Activated naive CD4-positive, alpha-beta T cell treated with anti-CD3 and anti-CD28 coated beads for 36 hours (primary cell): Measurements from ENCODE around the gene BANF1. TPM values are rescaled to one million over a fixed set of nuclear protein-coding genes. Genes with fewer than 3 reads are reported as not detected.

ENCODE experiments used
- CTCF ChIA-PET: fragments of 350-600 bp; sonication (Branson Sonifier 250); formaldehyde crosslinking; loops from one replicate; lab custom pipeline; 2021; ENCODE audit warnings: antibody characterized with exemption; lab: Charles Lee
- DNase-seq: peaks from one replicate; pipeline ENCODE4 v3.0.0-alpha.2; 2020
- H3K27ac Mint-ChIP-seq: one replicate; pipeline ENCODE4 v1.8.0; 2021; ENCODE audit warnings: mild to moderate bottlenecking, mixed read lengths
- H3K27me3 Mint-ChIP-seq: one replicate; pipeline ENCODE4 v1.8.0; 2021; ENCODE audit warnings: low read depth, mixed read lengths
- H3K36me3 Mint-ChIP-seq: one replicate; pipeline ENCODE4 v1.8.0; 2021; ENCODE audit warnings: low read depth, mixed read lengths
- H3K4me1 Mint-ChIP-seq: one replicate; pipeline ENCODE4 v1.8.0; 2021; ENCODE audit warnings: low read depth, mixed read lengths
- H3K4me3 Mint-ChIP-seq: one replicate; pipeline ENCODE4 v1.8.0; 2021; ENCODE audit warnings: mild to moderate bottlenecking, moderate library complexity, mixed read lengths
- H3K9me3 Mint-ChIP-seq: one replicate; pipeline ENCODE4 v1.8.0; 2021; ENCODE audit warnings: mixed read lengths
- intact Hi-C: fragments of 100-400 bp; cut with micrococcal nuclease; formaldehyde crosslinking; loops from one replicate; pipeline ENCODE4 v1.15.1; 2023
- total RNA-seq, 2 experiments: library from RNA; stranded (reverse); gene quantifications; one replicate each; pipeline ENCODE4 v1.2.3, GENCODE V29; 2021

The BANF1 gene
- total RNA-seq, 2 experiments from 2014 or later = 347 to 369 TPM

GRCh38 chr11:66032957-66033735 is 30.8 kb downstream of the BANF1 start:
- H3K4me1 Mint-ChIP-seq = no peaks in the 10 kb centered on the region
- H3K27ac Mint-ChIP-seq = no peak overlapping the region
- H3K36me3 Mint-ChIP-seq = no peaks in the 10 kb centered on the region
- H3K4me3 Mint-ChIP-seq = no peak overlapping the region
- intact Hi-C loops = no loop called here
- H3K9me3 Mint-ChIP-seq = peaks cover 2% of the 10 kb centered on the region
- no peak for DNase-seq
- CTCF ChIA-PET = interaction anchor here (0.6 to 1.3 kb wide), 2 partner anchors 11 to 12 kb away, joined by 3 read pairs; no protein-coding TSS in a partner anchor
- peaks cover 3% of the 10 kb centered on the region for H3K27me3 Mint-ChIP-seq

GRCh38 chr11:66035653-66036333 is 33.5 kb downstream of the BANF1 start:
- no peak for DNase-seq
- Mint-ChIP-seq H3K4me3 (no peak overlapping the region), H3K9me3 (peaks cover 2% of the 10 kb centered on the region), H3K27me3 (peaks cover 3% of the 10 kb centered on the region), H3K36me3 (no peaks in the 10 kb centered on the region), H3K27ac (no peak overlapping the region), H3K4me1 (no peaks in the 10 kb centered on the region)
- CTCF ChIA-PET = interaction anchor here (2.4 to 3.1 kb wide), 2 partner anchors 9 to 13 kb away, joined by 10 to 18 read pairs; no protein-coding TSS in a partner anchor
- intact Hi-C loops = no loop called here

- Mint-ChIP-seq H3K36me3 (no peaks in the 10 kb centered on the region), H3K9me3 (peaks cover 2% of the 10 kb centered on the region), H3K4me1 (no peaks in the 10 kb centered on the region), H3K27me3 (peaks cover 3% of the 10 kb centered on the region), H3K27ac (no peak overlapping the region), H3K4me3 (no peak overlapping the region)
- intact Hi-C loops = no loop called here
- DNase-seq = no peak
- CTCF ChIA-PET = interaction anchor here (2.4 to 3.1 kb wide), 2 partner anchors 9 to 14 kb away, joined by 10 to 18 read pairs; no protein-coding TSS in a partner anchor
These were observed 34.0 kb downstream of the BANF1 start for GRCh38 chr11:66036334-66036710.

- H3K9me3 Mint-ChIP-seq = peaks cover 2% of the 10 kb centered on the region
- intact Hi-C loops = no loop called here
- CTCF ChIA-PET = interaction anchor here (2.4 to 3.1 kb wide), 2 partner anchors 8 to 15 kb away, joined by 10 to 18 read pairs; no protein-coding TSS in a partner anchor
- no peaks in the 10 kb centered on the region for H3K36me3 Mint-ChIP-seq
- H3K4me3 Mint-ChIP-seq = no peak overlapping the region
- H3K27ac Mint-ChIP-seq = no peak overlapping the region
- no peak for DNase-seq
- no peaks in the 10 kb centered on the region for H3K4me1 Mint-ChIP-seq
- H3K27me3 Mint-ChIP-seq = peaks cover 3% of the 10 kb centered on the region
These were observed 35.0 kb downstream of the BANF1 start for GRCh38 chr11:66037327-66037726.

- CTCF ChIA-PET = interaction anchor here (0.6 to 1.0 kb wide), 2 partner anchors 11 to 140 kb away, joined by 3 read pairs; no protein-coding TSS in a partner anchor
- H3K27ac Mint-ChIP-seq = no peak overlapping the region
These were observed 37.5 kb downstream of the BANF1 start for GRCh38 chr11:66039765-66040164.

GRCh38 chr11:66042227-66042995 is 40.1 kb downstream of the BANF1 start:
- Mint-ChIP-seq H3K27ac (no peak overlapping the region), H3K4me3 (no peak overlapping the region), H3K36me3 (no peaks in the 10 kb centered on the region), H3K27me3 (no peaks in the 10 kb centered on the region), H3K9me3 (no peaks in the 10 kb centered on the region), H3K4me1 (peaks cover 12% of the 10 kb centered on the region)
- CTCF ChIA-PET = interaction anchor here (1.2 kb wide), 1 partner anchor 10 kb away, joined by 5 read pairs; the partner anchor contains the start of gene SF3B2
- intact Hi-C loops = no loop called here
- DNase-seq = no peak

More at GRCh38 chr11:66039765-66040164, 37.5 kb downstream of the BANF1 start:
- intact Hi-C loops = no loop called here
- H3K4me1 Mint-ChIP-seq = peaks cover 2% of the 10 kb centered on the region
- no peaks in the 10 kb centered on the region for H3K36me3 Mint-ChIP-seq
- H3K27me3 Mint-ChIP-seq = peaks cover under 1% of the 10 kb centered on the region
- no peak for DNase-seq
- H3K9me3 Mint-ChIP-seq = peaks cover 2% of the 10 kb centered on the region
- H3K4me3 Mint-ChIP-seq = no peak overlapping the region

GRCh38 chr11:66042996-66043906 is 40.9 kb downstream of the BANF1 start:
- Mint-ChIP-seq H3K36me3 (no peaks in the 10 kb centered on the region), H3K9me3 (no peaks in the 10 kb centered on the region), H3K4me3 (no peak overlapping the region), H3K27me3 (peaks cover 2% of the 10 kb centered on the region), H3K27ac (no peak overlapping the region), H3K4me1 (peaks cover 12% of the 10 kb centered on the region)
- CTCF ChIA-PET = interaction anchor here (0.6 to 5.3 kb wide), 7 partner anchors 7 to 154 kb away, joined by 3 to 37 read pairs (median 12); partner anchors contain the start of genes CCDC85B, FIBP and SF3B2
- no peak for DNase-seq
- intact Hi-C loops = no loop called here

GRCh38 chr11:66044757-66045156 is 42.5 kb downstream of the BANF1 start:
- peak overlapping the region; percentile 8 for H3K4me3 Mint-ChIP-seq
- H3K9me3 Mint-ChIP-seq = no peaks in the 10 kb centered on the region
- peak; percentile 27 for DNase-seq
- intact Hi-C loops = no loop called here
- CTCF ChIA-PET = interaction anchor here (0.6 to 5.3 kb wide), 27 partner anchors 8 to 275 kb away, joined by 3 to 37 read pairs (median 5); partner anchors contain the start of genes CATSPER1, CCDC85B, FIBP and FOSL1
- peaks cover 19% of the 10 kb centered on the region for H3K4me1 Mint-ChIP-seq
- no peaks in the 10 kb centered on the region for H3K36me3 Mint-ChIP-seq
- peak overlapping the region; percentile 42 for H3K27ac Mint-ChIP-seq
- H3K27me3 Mint-ChIP-seq = peaks cover 7% of the 10 kb centered on the region

GRCh38 chr11:66045177-66045639 is 42.9 kb downstream of the BANF1 start:
- DNase-seq = peak; percentile 88
- intact Hi-C loops = no loop called here
- CTCF ChIA-PET = interaction anchor here (0.5 to 5.3 kb wide), 28 partner anchors 9 to 276 kb away, joined by 3 to 37 read pairs (median 5); partner anchors contain the start of genes CATSPER1, CCDC85B, FIBP and FOSL1
- H3K4me1 Mint-ChIP-seq = peaks cover 19% of the 10 kb centered on the region
- peaks cover 7% of the 10 kb centered on the region for H3K27me3 Mint-ChIP-seq
- H3K36me3 Mint-ChIP-seq = no peaks in the 10 kb centered on the region
- no peaks in the 10 kb centered on the region for H3K9me3 Mint-ChIP-seq
- peak overlapping the region; percentile 42 for H3K27ac Mint-ChIP-seq
- peak overlapping the region; percentile 12 for H3K4me3 Mint-ChIP-seq

- Mint-ChIP-seq H3K27me3 (peaks cover 7% of the 10 kb centered on the region), H3K36me3 (no peaks in the 10 kb centered on the region), H3K4me3 (no peak overlapping the region), H3K9me3 (no peaks in the 10 kb centered on the region), H3K4me1 (peaks cover 29% of the 10 kb centered on the region), H3K27ac (no peak overlapping the region)
- DNase-seq = no peak
- CTCF ChIA-PET = interaction anchor here (0.8 to 5.3 kb wide), 8 partner anchors 8 to 25 kb away, joined by 3 to 37 read pairs (median 16); partner anchors contain the start of gene SF3B2
- intact Hi-C loops = no loop called here
These were observed 44.6 kb downstream of the BANF1 start for GRCh38 chr11:66046901-66047300.
